Muscle layer of colon (tissue), 2 donors: ENCODE results near the gene PHF3.

ENCODE experiments used
- H3K27ac ChIP-seq: one replicate; pipeline ENCODE4 v1.7.0; 2013; ENCODE audit warnings: low read depth, mild to moderate bottlenecking, low read length, moderate library complexity
- H3K27me3 ChIP-seq, 2 donors: one replicate each; pipeline ENCODE4 v1.7.0; 2013; ENCODE audit warnings: low read length in 2 of 2, mild to moderate bottlenecking in 2 of 2; ENCODE audit not compliant: insufficient read depth in 2 of 2, control insufficient read depth in 1 of 2
- H3K36me3 ChIP-seq: one replicate; pipeline ENCODE4 v1.7.0; 2013; ENCODE audit warnings: mild to moderate bottlenecking, low read length; ENCODE audit not compliant: insufficient read depth
- H3K4me1 ChIP-seq: one replicate; pipeline ENCODE4 v1.7.0; 2013; ENCODE audit warnings: mild to moderate bottlenecking, low read length; ENCODE audit not compliant: insufficient read depth
- H3K4me3 ChIP-seq, 2 donors: one replicate each; pipeline ENCODE4 v1.7.0; 2013; ENCODE audit warnings: low read length in 2 of 2, low read depth in 1 of 2, mild to moderate bottlenecking in 1 of 2, moderate library complexity in 1 of 2
- H3K9ac ChIP-seq: one replicate; pipeline ENCODE4 v1.7.0; 2013; ENCODE audit warnings: low read length
- H3K9me3 ChIP-seq: one replicate; pipeline ENCODE4 v1.7.0; 2013; ENCODE audit warnings: mild to moderate bottlenecking, low read length
- donor health status: abdominal sarcoma.
- donor health status: Adenocarcinoma of cecum.

The PHF3 gene

GRCh38 chr6:63676412-63677114 is 41.0 kb downstream of the PHF3 start:
- no peak overlapping the region for H3K27ac ChIP-seq
- H3K4me1 ChIP-seq, result peaks cover 19% of the 10 kb centered on the region
- no peak overlapping the region for H3K9ac ChIP-seq
- H3K27me3 ChIP-seq, result no peaks in the 10 kb centered on the region
- no peaks in the 10 kb centered on the region for H3K9me3 ChIP-seq
- H3K4me3 ChIP-seq, result no peak overlapping the region
- no peaks in the 10 kb centered on the region for H3K36me3 ChIP-seq

- Histone ChIP-seq H3K27me3 (no peaks in the 10 kb centered on the region), H3K36me3 (no peaks in the 10 kb centered on the region), H3K9me3 (no peaks in the 10 kb centered on the region), H3K9ac (no peak overlapping the region), H3K4me1 (peaks cover 26% of the 10 kb centered on the region), H3K4me3 (no peak overlapping the region), H3K27ac (no peak overlapping the region)
Measured at GRCh38 chr6:63677282-63677681, 41.7 kb downstream of the PHF3 start.

- Histone ChIP-seq H3K27ac (no peak overlapping the region), H3K9ac (no peak overlapping the region), H3K9me3 (no peaks in the 10 kb centered on the region), H3K27me3 (no peaks in the 10 kb centered on the region), H3K4me3 (no peak overlapping the region), H3K36me3 (peaks cover 15% of the 10 kb centered on the region), H3K4me1 (peaks cover 9% of the 10 kb centered on the region)
Measured at GRCh38 chr6:63683071-63683603, 47.5 kb downstream of the PHF3 start.

GRCh38 chr6:63685446-63686379 is 50.1 kb downstream of the PHF3 start:
- H3K27me3 ChIP-seq, result no peaks in the 10 kb centered on the region
- H3K9ac ChIP-seq, result no peak overlapping the region
- H3K4me1 ChIP-seq, result peaks cover 9% of the 10 kb centered on the region
- peaks cover 15% of the 10 kb centered on the region for H3K36me3 ChIP-seq
- no peaks in the 10 kb centered on the region for H3K9me3 ChIP-seq
- H3K4me3 ChIP-seq, result no peak overlapping the region
- H3K27ac ChIP-seq, result no peak overlapping the region

GRCh38 chr6:63689421-63689820 is 53.8 kb downstream of the PHF3 start:
- Histone ChIP-seq H3K9ac (no peak overlapping the region), H3K27ac (no peak overlapping the region), H3K4me3 (no peak overlapping the region), H3K27me3 (no peaks in the 10 kb centered on the region), H3K36me3 (peaks cover 16% of the 10 kb centered on the region), H3K4me1 (no peaks in the 10 kb centered on the region), H3K9me3 (no peaks in the 10 kb centered on the region)

GRCh38 chr6:63690221-63690620 is 54.6 kb downstream of the PHF3 start:
- H3K4me3 ChIP-seq, result no peak overlapping the region
- no peak overlapping the region for H3K27ac ChIP-seq
- peaks cover 8% of the 10 kb centered on the region for H3K36me3 ChIP-seq
- no peaks in the 10 kb centered on the region for H3K9me3 ChIP-seq
- H3K4me1 ChIP-seq, result no peaks in the 10 kb centered on the region
- no peaks in the 10 kb centered on the region for H3K27me3 ChIP-seq
- no peak overlapping the region for H3K9ac ChIP-seq

- no peaks in the 10 kb centered on the region for H3K27me3 ChIP-seq
- no peak overlapping the region for H3K9ac ChIP-seq
- no peaks in the 10 kb centered on the region for H3K9me3 ChIP-seq
- no peak overlapping the region for H3K4me3 ChIP-seq
- H3K4me1 ChIP-seq, result no peaks in the 10 kb centered on the region
- peaks cover 54% of the 10 kb centered on the region for H3K36me3 ChIP-seq
- no peak overlapping the region for H3K27ac ChIP-seq
Measured at GRCh38 chr6:63705707-63706106, 70.1 kb downstream of the PHF3 start.

- H3K27ac ChIP-seq, result no peak overlapping the region
- H3K4me3 ChIP-seq, result no peak overlapping the region
- H3K9ac ChIP-seq, result no peak overlapping the region
- H3K9me3 ChIP-seq, result no peaks in the 10 kb centered on the region
- H3K36me3 ChIP-seq, result peaks cover 52% of the 10 kb centered on the region
- H3K4me1 ChIP-seq, result no peaks in the 10 kb centered on the region
- no peaks in the 10 kb centered on the region for H3K27me3 ChIP-seq
Measured at GRCh38 chr6:63706630-63707029, 71.0 kb downstream of the PHF3 start.

GRCh38 chr6:63708631-63709030 is 73.0 kb downstream of the PHF3 start:
- H3K4me1 ChIP-seq, result no peaks in the 10 kb centered on the region
- peaks cover 62% of the 10 kb centered on the region for H3K36me3 ChIP-seq
- H3K27ac ChIP-seq, result no peak overlapping the region
- H3K4me3 ChIP-seq, result no peak overlapping the region
- no peak overlapping the region for H3K9ac ChIP-seq
- H3K27me3 ChIP-seq, result no peaks in the 10 kb centered on the region
- no peaks in the 10 kb centered on the region for H3K9me3 ChIP-seq

GRCh38 chr6:63709148-63709547 is 73.5 kb downstream of the PHF3 start:
- peaks cover 61% of the 10 kb centered on the region for H3K36me3 ChIP-seq
- H3K4me3 ChIP-seq, result no peak overlapping the region
- H3K4me1 ChIP-seq, result no peaks in the 10 kb centered on the region
- H3K9ac ChIP-seq, result no peak overlapping the region
- H3K27me3 ChIP-seq, result no peaks in the 10 kb centered on the region
- H3K9me3 ChIP-seq, result no peaks in the 10 kb centered on the region
- H3K27ac ChIP-seq, result no peak overlapping the region

GRCh38 chr6:63713332-63713731 is 77.7 kb downstream of the PHF3 start:
- H3K4me3 ChIP-seq, result no peak overlapping the region
- H3K27ac ChIP-seq, result no peak overlapping the region
- peaks cover 34% of the 10 kb centered on the region for H3K36me3 ChIP-seq
- no peaks in the 10 kb centered on the region for H3K27me3 ChIP-seq
- H3K9me3 ChIP-seq, result no peaks in the 10 kb centered on the region
- H3K9ac ChIP-seq, result no peak overlapping the region
- no peaks in the 10 kb centered on the region for H3K4me1 ChIP-seq
